ENCODE measurements around the gene PRH2. TPM values are rescaled to one million over a fixed set of nuclear protein-coding genes. Genes with fewer than 3 reads are reported as not detected.

The PRH2 gene
- total and polyA plus RNA-seq, 2 experiments from 2014 or later, result not detected

- H3K9me3 ChIP-seq (ENCODE audit: low read depth), result no peaks in the 10 kb centered on the region
- H2AFZ ChIP-seq, result no peak overlapping the region
- H3K36me3 ChIP-seq (replicated peaks; ENCODE audit: insufficient read depth, low read depth), result no peaks in the 10 kb centered on the region
- no peak overlapping the region for H3K27ac ChIP-seq
- TF ChIP-seq EZH2 (IDR thresholded peaks at IDR 0.05; ENCODE audit: borderline replicate concordance) (no peak), CTCF (IDR thresholded peaks at IDR 0.05; ENCODE audit: poor library complexity) (no peak), EZH2phosphoT487 (IDR thresholded peaks at IDR 0.05; ENCODE audit: low read depth, severe bottlenecking, unreplicated experiment) (no peak)
- H4K20me1 ChIP-seq (ENCODE audit: insufficient read depth, poor library complexity, severe bottlenecking), result no peaks in the 10 kb centered on the region
- no peaks in the 10 kb centered on the region for H3K27me3 ChIP-seq
- no peaks in the 10 kb centered on the region for H3K9me2 ChIP-seq (replicated peaks; ENCODE audit: insufficient read depth)
- no peaks in the 10 kb centered on the region for H3K4me1 ChIP-seq (ENCODE audit: insufficient read depth)
- no peak overlapping the region for H3K4me2 ChIP-seq
- no peak for DNase-seq (ENCODE audit: low spot score)
- H3K4me3 ChIP-seq, result no peak overlapping the region
- H3K79me2 ChIP-seq, result no peaks in the 10 kb centered on the region
These were observed 37.3 kb downstream of the PRH2 start for GRCh38 chr12:10966314-10966713.

GRCh38 chr12:10967409-10967808 is 38.4 kb downstream of the PRH2 start:
- Histone ChIP-seq H3K79me2 (no peaks in the 10 kb centered on the region), H3K4me3 (no peak overlapping the region), H2AFZ (no peak overlapping the region), H3K27ac (no peak overlapping the region), H3K9me3 (ENCODE audit: low read depth) (no peaks in the 10 kb centered on the region), H3K27me3 (no peaks in the 10 kb centered on the region), H4K20me1 (ENCODE audit: insufficient read depth, poor library complexity, severe bottlenecking) (no peaks in the 10 kb centered on the region), H3K4me1 (ENCODE audit: insufficient read depth) (no peaks in the 10 kb centered on the region), H3K4me2 (no peak overlapping the region), H3K36me3 (replicated peaks; ENCODE audit: insufficient read depth, low read depth) (no peaks in the 10 kb centered on the region), H3K9me2 (replicated peaks; ENCODE audit: insufficient read depth) (no peaks in the 10 kb centered on the region)
- TF ChIP-seq EZH2phosphoT487 (IDR thresholded peaks at IDR 0.05; ENCODE audit: low read depth, severe bottlenecking, unreplicated experiment) (peak; percentile 29), CTCF (IDR thresholded peaks at IDR 0.05; ENCODE audit: poor library complexity) (no peak), EZH2 (IDR thresholded peaks at IDR 0.05; ENCODE audit: borderline replicate concordance) (no peak)
- no peak for DNase-seq (ENCODE audit: low spot score)
- 57% methylated on average over 2 of the region's 2 CpGs for WGBS (ENCODE audit: low lambda C conversion rate, missing lambda C conversion rate)

DNA sequence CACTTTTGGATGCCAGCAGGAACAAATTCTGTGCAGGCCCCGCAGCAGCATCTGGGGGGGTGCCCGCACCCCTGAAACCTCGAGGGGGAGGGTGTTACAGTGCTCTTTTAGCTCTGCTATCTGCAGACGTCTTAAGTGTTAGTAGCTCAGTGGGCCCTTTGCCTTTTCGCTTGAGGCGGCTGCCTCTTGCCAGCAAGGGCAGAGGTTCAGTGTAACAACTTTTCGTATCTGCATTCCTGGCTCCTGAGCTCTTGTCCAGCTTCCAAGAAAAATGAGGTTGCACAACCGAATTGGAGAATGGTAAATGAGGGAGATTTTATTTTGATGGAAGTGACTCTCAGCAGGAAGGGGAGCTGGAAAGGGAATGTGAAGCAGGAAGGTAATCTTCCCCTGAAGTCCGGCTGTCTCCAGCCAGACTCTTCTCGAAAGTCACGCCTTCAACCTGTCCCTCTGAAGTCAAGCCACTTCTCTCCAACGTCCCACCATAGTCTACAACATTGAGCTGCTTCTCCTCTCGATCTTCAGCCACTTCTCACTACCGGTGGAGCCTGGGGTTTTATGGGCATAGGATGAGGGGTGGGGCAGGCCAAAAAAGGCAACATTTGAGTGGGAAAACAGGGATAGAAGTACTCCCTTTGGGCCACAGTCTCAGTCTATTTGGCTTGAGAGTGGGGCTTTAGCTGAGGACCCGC is 39.9 kb downstream of the PRH2 start:
- Histone ChIP-seq H3K27me3 (no peaks in the 10 kb centered on the region), H3K79me2 (no peaks in the 10 kb centered on the region), H2AFZ (no peak overlapping the region), H3K4me1 (ENCODE audit: insufficient read depth) (no peaks in the 10 kb centered on the region), H3K27ac (no peak overlapping the region), H3K9me3 (ENCODE audit: low read depth) (no peaks in the 10 kb centered on the region), H3K36me3 (replicated peaks; ENCODE audit: insufficient read depth, low read depth) (no peaks in the 10 kb centered on the region), H3K9me2 (replicated peaks; ENCODE audit: insufficient read depth) (no peaks in the 10 kb centered on the region), H3K4me2 (no peak overlapping the region), H3K4me3 (no peak overlapping the region), H4K20me1 (ENCODE audit: insufficient read depth, poor library complexity, severe bottlenecking) (no peaks in the 10 kb centered on the region)
- WGBS (ENCODE audit: low lambda C conversion rate, missing lambda C conversion rate), result 92% methylated on average over 15 of the region's 15 CpGs
- TF ChIP-seq EZH2phosphoT487 (IDR thresholded peaks at IDR 0.05; ENCODE audit: low read depth, severe bottlenecking, unreplicated experiment) (no peak), CTCF (IDR thresholded peaks at IDR 0.05; ENCODE audit: poor library complexity) (no peak), EZH2 (IDR thresholded peaks at IDR 0.05; ENCODE audit: borderline replicate concordance) (no peak)
- no peak for DNase-seq (ENCODE audit: low spot score)
